CD1c-positive myeloid dendritic cell (primary cell): ENCODE data around the gene FAM241B.
A peak's percentile ranks its signal among the peaks of the same experiment; 100 is the strongest.

ENCODE experiments used
- DNase-seq: peaks from one replicate; pipeline ENCODE4 v3.0.0-alpha.2; 2016; ENCODE audit errors: extremely low spot score

FAM241B gene

GRCh38 chr10:69649786-69650550 is 19.9 kb downstream of the FAM241B start:
- no peak for DNase-seq

GRCh38 chr10:69650589-69651261 is 20.7 kb downstream of the FAM241B start:
- peak; percentile 11 for DNase-seq

DNA sequence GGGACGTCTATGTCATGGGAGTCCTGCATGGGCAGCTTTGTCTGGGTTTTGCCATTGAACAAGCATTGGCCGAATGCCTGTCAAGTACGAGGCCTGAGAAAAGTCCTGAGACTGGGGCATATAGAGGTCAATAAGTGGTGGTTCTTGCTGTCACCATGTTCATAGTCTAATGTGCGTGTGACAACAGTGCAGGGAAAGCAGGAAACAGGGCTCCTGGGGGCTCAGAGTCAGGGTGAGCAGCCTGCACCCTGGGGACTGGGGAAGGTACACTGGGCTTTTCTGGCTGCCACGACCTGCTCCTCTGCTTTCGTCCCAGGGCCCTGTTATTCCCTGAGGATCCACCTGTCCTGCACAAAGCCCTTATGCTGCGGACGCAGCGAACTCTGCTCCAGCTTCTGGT is 21.3 kb downstream of the FAM241B start:
- no peak for DNase-seq

DNA sequence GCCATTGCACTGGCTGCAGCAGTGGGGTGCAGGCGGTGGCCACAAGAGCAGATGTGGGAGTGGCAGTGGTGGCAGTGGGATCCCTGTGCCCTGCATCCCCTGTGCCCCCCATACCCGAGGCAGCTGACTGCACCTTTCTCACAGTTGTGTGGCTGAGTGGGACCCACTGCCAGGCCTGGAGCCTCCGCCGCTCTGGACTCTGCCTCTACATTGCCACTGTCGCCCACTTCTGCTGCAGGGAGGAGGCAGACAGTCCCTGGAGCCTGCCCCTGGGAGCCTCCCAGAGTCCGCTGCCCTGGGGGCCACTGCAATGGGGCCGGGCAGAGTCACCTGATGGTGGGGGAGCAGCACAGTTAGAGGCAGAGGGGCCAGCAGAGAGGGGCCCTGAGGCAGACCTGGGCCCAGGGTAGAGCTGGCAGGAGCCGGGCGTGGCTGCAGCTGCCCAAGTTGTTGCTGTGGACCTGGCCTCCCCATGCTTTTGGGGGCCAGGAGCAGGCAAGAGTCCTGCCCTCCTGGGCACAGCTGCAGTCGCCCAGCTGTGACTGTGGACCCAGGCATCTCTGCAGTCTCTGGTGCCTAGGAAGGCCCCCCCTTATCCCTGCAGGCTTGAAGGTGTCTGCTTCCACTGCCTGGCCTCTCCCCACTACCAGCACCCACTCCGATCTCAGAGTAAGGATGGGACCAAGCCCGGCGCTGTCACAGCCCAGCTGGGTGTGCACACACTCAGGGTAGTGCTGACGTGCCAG is 22.2 kb downstream of the FAM241B start:
- no peak for DNase-seq

GRCh38 chr10:69652857-69653199 is 22.8 kb downstream of the FAM241B start:
- DNase-seq, result no peak

- no peak for DNase-seq
Measured at GRCh38 chr10:69653561-69653960, 23.5 kb downstream of the FAM241B start.

- DNase-seq, result no peak
Measured at GRCh38 chr10:69655124-69655867, 25.2 kb downstream of the FAM241B start.

DNA sequence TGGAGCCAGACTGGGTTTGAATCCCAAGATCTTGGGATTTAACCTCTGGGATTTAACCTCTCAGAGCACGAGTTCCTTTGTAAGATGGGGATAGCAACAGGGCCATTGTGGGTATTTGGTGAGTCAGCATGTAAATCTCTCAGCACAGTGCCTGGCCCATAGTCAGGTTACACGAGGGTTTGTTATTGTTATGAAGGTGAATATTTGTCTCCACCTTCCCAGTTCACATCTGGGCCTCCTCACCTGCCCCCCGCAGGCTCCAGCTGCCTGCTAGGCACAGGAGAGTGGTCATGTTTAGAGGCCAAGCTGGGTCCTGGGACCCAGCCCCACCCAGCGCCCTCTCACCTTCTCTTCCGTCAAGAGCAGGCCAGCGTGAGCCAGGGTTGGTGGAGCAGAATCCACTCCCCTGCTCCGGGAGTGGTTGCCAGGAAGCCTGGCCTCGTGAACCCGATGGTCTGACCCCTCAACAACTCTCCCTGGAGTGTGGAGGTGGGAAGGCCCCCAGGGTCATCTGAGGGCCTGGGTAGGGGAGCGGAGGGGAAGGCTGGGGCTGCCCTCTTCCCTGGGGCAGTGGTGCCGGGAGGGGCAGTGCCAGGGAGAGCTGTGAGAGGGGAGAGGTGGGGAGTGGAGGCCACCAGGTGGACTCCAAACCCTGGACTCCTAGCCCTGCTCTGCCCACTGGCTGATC is 26.0 kb downstream of the FAM241B start:
- DNase-seq, result no peak

GRCh38 chr10:69656742-69657269 is 26.8 kb downstream of the FAM241B start:
- DNase-seq, result no peak

DNA sequence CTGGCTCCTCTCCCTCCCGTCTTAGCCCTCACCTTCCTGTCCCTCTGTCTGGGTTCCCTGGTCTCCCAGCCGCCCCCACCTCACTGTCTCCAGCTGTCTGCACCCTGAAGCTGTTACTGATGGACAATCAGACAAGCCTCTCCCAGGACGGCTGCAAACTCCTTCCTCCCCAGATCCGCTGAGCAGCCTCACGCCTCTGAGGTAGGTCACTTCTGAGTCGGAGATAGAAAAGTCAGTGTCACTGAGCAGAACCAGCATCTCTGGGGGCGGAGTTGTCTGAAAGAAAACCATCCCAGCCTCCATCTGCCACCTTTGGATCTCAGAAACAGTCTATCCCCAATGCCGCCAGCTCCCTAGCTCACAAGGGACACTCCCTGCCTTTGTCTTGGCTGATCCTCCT is 27.4 kb downstream of the FAM241B start:
- DNase-seq, result no peak

- no peak for DNase-seq
Measured at GRCh38 chr10:69657866-69658265, 27.8 kb downstream of the FAM241B start.

DNA sequence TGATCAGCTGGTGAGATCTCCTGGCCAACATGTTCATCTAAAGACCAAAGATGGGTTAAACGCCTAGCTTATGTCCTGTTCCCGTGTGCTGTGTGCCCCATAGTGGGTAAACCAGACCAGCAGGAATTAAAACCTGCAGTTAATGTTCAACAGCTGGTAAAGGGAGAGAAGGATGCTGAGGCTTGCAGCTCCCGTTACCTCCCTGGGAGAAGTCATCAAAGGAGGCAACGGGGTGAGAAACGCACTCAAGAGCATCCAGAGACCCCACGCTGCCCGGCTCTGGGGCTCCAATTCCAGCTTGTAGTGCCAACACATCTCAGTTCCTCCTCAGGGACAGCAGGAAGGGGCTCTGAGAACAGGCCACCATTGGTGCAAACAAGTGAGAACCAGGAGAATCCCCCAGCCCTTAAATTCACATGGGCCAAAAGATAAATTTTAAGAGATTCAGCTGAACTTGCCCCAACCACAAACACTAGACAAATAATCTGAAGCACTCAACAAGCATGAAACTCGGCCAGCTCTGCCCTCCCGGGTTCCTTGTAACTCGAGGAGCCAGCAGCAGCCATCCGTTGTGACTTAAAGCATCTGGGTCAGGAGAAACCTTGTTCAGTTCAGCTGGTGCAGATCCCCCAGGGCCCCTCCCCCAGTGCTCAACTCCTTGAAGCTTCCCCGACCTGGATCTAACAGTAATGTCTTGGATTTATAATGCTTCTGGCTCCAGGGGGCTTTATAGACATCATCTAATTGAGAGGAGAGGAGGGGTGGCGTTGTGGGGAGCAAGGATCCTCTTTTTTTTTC is 29.4 kb downstream of the FAM241B start:
- DNase-seq, result no peak

GRCh38 chr10:69660296-69660695 is 30.2 kb downstream of the FAM241B start:
- no peak for DNase-seq

GRCh38 chr10:69661414-69662172 is 31.5 kb downstream of the FAM241B start:
- DNase-seq, result no peak

DNA sequence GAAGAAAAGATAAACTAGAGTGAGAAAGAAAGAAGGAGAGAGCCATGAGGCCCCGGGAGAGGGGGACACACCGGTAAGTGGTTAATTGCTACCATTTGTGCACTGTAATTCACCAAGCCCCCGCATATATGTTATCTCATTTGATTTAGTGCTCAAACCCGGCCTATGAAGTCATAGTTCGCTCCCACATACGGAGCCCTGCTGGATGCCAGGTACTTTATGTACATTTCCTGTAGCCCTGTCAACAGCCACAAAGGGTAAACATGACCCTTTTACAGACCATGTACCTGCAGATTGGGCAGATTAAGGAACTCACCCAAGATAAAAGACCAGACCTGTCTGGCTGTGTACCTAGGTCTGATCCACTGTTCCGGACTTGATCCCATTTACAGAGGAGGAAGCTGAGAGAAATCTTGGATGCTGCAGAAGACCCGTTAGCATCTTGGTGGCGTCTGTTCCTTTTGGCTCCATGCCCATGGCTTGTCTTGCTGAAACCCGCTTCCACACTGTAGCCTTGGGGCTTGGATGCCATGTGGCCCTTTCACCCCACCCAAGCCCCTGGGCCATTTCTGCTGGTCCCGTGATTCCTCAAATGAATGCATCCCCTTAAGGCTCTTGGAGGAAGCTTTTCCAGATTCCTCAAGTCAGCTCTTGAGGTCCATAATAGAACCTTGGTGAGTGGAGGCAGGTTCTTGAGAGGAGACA is 32.3 kb downstream of the FAM241B start:
- DNase-seq, result no peak

DNA sequence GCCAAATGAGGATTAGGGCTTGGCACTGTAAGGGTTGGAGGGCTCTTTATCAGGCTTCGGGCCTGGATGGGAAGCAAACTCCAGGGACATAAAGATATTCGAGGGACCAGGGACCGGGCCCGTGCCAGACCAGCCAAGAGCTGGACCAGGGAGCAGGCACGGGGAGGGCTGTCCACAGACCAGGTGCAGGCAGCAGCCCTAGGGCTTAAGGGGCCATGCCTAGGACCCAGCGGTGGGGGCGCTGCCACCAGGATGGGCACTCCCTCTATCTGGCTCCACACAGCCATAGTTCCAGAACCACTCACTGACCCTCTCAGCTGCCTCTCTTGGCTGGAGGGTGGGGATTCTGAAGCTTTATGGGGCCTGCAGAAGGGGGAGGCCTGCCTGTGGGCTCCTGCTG is 32.9 kb downstream of the FAM241B start:
- DNase-seq, result no peak

- no peak for DNase-seq
Measured at GRCh38 chr10:69663369-69663947, 33.4 kb downstream of the FAM241B start.

GRCh38 chr10:69665474-69666320 is 35.6 kb downstream of the FAM241B start:
- DNase-seq, result no peak
